ENCODE measurements around the gene GLA. TPM values are rescaled to one million over a fixed set of nuclear protein-coding genes. Genes with fewer than 3 reads are reported as not detected.

GLA gene
- total and polyA plus RNA-seq, 2 of the 13 experiments (the other 11 are each of a cell fraction or from before 2014, with no cell fraction given) = 31.4 to 59.3 TPM

GRCh38 chrX:101348452-101349192 is 59.1 kb downstream of the GLA start, which contains the start of gene TIMM8A (continued):
- TF ChIP-seq, protein P1, sequence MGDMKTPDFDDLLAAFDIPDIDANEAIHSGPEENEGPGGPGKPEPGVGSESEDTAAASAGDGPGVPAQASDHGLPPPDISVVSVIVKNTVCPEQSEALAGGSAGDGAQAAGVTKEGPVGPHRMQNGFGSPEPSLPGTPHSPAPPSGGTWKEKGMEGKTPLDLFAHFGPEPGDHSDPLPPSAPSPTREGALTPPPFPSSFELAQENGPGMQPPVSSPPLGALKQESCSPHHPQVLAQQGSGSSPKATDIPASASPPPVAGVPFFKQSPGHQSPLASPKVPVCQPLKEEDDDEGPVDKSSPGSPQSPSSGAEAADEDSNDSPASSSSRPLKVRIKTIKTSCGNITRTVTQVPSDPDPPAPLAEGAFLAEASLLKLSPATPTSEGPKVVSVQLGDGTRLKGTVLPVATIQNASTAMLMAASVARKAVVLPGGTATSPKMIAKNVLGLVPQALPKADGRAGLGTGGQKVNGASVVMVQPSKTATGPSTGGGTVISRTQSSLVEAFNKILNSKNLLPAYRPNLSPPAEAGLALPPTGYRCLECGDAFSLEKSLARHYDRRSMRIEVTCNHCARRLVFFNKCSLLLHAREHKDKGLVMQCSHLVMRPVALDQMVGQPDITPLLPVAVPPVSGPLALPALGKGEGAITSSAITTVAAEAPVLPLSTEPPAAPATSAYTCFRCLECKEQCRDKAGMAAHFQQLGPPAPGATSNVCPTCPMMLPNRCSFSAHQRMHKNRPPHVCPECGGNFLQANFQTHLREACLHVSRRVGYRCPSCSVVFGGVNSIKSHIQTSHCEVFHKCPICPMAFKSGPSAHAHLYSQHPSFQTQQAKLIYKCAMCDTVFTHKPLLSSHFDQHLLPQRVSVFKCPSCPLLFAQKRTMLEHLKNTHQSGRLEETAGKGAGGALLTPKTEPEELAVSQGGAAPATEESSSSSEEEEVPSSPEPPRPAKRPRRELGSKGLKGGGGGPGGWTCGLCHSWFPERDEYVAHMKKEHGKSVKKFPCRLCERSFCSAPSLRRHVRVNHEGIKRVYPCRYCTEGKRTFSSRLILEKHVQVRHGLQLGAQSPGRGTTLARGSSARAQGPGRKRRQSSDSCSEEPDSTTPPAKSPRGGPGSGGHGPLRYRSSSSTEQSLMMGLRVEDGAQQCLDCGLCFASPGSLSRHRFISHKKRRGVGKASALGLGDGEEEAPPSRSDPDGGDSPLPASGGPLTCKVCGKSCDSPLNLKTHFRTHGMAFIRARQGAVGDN (CRISPR knock-in tag; IDR thresholded peaks at IDR 0.05) = peak; percentile 85
- peak; percentile 35; the same call in 1 of the 2 replicates for TF ChIP-seq YEATS4 (CRISPR knock-in tag; IDR thresholded peaks at IDR 0.05; ENCODE audit: borderline replicate concordance)
- no peak for TF ChIP-seq WIZ (CRISPR knock-in tag; IDR thresholded peaks at IDR 0.05)
- TF ChIP-seq REXO4 (CRISPR knock-in tag; IDR thresholded peaks at IDR 0.05; ENCODE audit: borderline replicate concordance) = no peak
- no peak for TF ChIP-seq NR2C2 (CRISPR knock-in tag; IDR thresholded peaks at IDR 0.05; ENCODE audit: borderline replicate concordance)
- TF ChIP-seq DR1 (CRISPR knock-in tag; IDR thresholded peaks at IDR 0.05) = 0 out of 2 replicates have a peak, but pooled peaks have one; percentile 44
- no peak for TF ChIP-seq ZNF431 (CRISPR knock-in tag; IDR thresholded peaks at IDR 0.05; ENCODE audit: borderline replicate concordance, low read depth)
- TF ChIP-seq, protein P2, sequence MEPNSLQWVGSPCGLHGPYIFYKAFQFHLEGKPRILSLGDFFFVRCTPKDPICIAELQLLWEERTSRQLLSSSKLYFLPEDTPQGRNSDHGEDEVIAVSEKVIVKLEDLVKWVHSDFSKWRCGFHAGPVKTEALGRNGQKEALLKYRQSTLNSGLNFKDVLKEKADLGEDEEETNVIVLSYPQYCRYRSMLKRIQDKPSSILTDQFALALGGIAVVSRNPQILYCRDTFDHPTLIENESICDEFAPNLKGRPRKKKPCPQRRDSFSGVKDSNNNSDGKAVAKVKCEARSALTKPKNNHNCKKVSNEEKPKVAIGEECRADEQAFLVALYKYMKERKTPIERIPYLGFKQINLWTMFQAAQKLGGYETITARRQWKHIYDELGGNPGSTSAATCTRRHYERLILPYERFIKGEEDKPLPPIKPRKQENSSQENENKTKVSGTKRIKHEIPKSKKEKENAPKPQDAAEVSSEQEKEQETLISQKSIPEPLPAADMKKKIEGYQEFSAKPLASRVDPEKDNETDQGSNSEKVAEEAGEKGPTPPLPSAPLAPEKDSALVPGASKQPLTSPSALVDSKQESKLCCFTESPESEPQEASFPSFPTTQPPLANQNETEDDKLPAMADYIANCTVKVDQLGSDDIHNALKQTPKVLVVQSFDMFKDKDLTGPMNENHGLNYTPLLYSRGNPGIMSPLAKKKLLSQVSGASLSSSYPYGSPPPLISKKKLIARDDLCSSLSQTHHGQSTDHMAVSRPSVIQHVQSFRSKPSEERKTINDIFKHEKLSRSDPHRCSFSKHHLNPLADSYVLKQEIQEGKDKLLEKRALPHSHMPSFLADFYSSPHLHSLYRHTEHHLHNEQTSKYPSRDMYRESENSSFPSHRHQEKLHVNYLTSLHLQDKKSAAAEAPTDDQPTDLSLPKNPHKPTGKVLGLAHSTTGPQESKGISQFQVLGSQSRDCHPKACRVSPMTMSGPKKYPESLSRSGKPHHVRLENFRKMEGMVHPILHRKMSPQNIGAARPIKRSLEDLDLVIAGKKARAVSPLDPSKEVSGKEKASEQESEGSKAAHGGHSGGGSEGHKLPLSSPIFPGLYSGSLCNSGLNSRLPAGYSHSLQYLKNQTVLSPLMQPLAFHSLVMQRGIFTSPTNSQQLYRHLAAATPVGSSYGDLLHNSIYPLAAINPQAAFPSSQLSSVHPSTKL (CRISPR knock-in tag; IDR thresholded peaks at IDR 0.05) = peak; percentile 44
- TF ChIP-seq GATAD1 (CRISPR knock-in tag; IDR thresholded peaks at IDR 0.05) = peak; percentile 80
- no peak for TF ChIP-seq ZSCAN21 (CRISPR knock-in tag; IDR thresholded peaks at IDR 0.05; ENCODE audit: borderline replicate concordance)
- 0 out of 2 replicates have a peak, but pooled peaks have one; percentile 28 for TF ChIP-seq KMT2B (CRISPR knock-in tag; IDR thresholded peaks at IDR 0.05)
- no peak for TF ChIP-seq ZFP37 (CRISPR knock-in tag; IDR thresholded peaks at IDR 0.05; ENCODE audit: borderline replicate concordance)
- TF ChIP-seq HDAC1 (CRISPR knock-in tag; IDR thresholded peaks at IDR 0.05) = peak; percentile 66
- 0 out of 2 replicates have a peak, but pooled peaks have one; percentile 32 for TF ChIP-seq MIER2 (CRISPR knock-in tag; IDR thresholded peaks at IDR 0.05)
- no peak for TF ChIP-seq ZNF362 (CRISPR knock-in tag; IDR thresholded peaks at IDR 0.05; ENCODE audit: borderline replicate concordance)
- TF ChIP-seq, protein P3, sequence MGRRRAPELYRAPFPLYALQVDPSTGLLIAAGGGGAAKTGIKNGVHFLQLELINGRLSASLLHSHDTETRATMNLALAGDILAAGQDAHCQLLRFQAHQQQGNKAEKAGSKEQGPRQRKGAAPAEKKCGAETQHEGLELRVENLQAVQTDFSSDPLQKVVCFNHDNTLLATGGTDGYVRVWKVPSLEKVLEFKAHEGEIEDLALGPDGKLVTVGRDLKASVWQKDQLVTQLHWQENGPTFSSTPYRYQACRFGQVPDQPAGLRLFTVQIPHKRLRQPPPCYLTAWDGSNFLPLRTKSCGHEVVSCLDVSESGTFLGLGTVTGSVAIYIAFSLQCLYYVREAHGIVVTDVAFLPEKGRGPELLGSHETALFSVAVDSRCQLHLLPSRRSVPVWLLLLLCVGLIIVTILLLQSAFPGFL (CRISPR knock-in tag; IDR thresholded peaks at IDR 0.05) = no peak
- TF ChIP-seq CBFB (CRISPR knock-in tag; IDR thresholded peaks at IDR 0.05) = 0 out of 2 replicates have a peak, but pooled peaks have one; percentile 38
- TF ChIP-seq ZNF614 (CRISPR knock-in tag; IDR thresholded peaks at IDR 0.05; ENCODE audit: borderline replicate concordance) = peak; percentile 38; the same call in 1 of the 2 replicates
- no peak for TF ChIP-seq PAWR (CRISPR knock-in tag; IDR thresholded peaks at IDR 0.05; ENCODE audit: borderline replicate concordance)

Measured in HepG2 (cell line).